Measurements from ENCODE around the gene VPS13D. TPM values are rescaled to one million over a fixed set of nuclear protein-coding genes. Genes with fewer than 3 reads are reported as not detected.

VPS13D gene
- total RNA-seq, 1 experiment from 2014 or later, result 31.6 TPM

DNA sequence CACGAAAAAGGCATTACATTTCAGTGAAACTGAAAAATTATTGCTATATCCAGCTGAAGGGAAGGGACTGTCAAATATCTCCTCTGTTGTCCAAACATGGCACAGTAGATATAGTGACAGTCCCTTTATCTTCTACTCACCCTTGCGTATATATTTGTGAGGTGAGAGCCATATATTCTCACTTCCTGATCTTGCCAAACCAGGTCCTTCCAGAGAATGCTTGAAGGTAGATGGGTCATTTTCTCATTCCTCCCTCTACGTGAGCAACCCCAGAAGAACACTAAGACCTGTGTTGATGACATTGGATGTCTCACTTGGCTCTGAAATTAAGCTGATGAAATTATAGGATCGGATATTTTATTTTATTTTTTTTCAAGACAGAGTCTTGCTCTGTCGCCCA, 237.0 kb downstream of the VPS13D start:
- no peak for TF ChIP-seq RAD21 (IDR thresholded peaks at IDR 0.05; ENCODE audit: low read depth)
- TF ChIP-seq TCF7L2 (IDR thresholded peaks at IDR 0.05; ENCODE audit: borderline replicate concordance, extremely low read depth, insufficient read depth, insufficient read length), result no peak
- no peak for TF ChIP-seq POLR2A (IDR thresholded peaks at IDR 0.05; ENCODE audit: borderline replicate concordance, extremely low read depth, insufficient read depth, insufficient read length)
- no peak for TF ChIP-seq ZFX (IDR thresholded peaks at IDR 0.05)
- TF ChIP-seq CEBPB (IDR thresholded peaks at IDR 0.05; ENCODE audit: low read depth), result no peak
- TF ChIP-seq, protein P1, sequence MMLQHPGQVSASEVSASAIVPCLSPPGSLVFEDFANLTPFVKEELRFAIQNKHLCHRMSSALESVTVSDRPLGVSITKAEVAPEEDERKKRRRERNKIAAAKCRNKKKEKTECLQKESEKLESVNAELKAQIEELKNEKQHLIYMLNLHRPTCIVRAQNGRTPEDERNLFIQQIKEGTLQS (IDR thresholded peaks at IDR 0.05), result no peak
- TF ChIP-seq ELF1 (IDR thresholded peaks at IDR 0.05; ENCODE audit: borderline replicate concordance, low read depth), result no peak
- no peak for TF ChIP-seq EZH2phosphoT487 (IDR thresholded peaks at IDR 0.05; ENCODE audit: borderline replicate concordance)
- TF ChIP-seq SP1 (IDR thresholded peaks at IDR 0.05; ENCODE audit: low read depth), result no peak
- TF ChIP-seq YY1 (IDR thresholded peaks at IDR 0.05; ENCODE audit: extremely low read depth, insufficient replicate concordance, low read depth, low read length), result no peak
- TF ChIP-seq EGR1 (IDR thresholded peaks at IDR 0.05; ENCODE audit: low read depth), result no peak
- TF ChIP-seq, protein P2, sequence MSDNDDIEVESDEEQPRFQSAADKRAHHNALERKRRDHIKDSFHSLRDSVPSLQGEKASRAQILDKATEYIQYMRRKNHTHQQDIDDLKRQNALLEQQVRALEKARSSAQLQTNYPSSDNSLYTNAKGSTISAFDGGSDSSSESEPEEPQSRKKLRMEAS (IDR thresholded peaks at IDR 0.05), result no peak
- no peak for TF ChIP-seq POLR2AphosphoS5 (IDR thresholded peaks at IDR 0.05; ENCODE audit: low read depth, low read length)
- TF ChIP-seq SRF (IDR thresholded peaks at IDR 0.05; ENCODE audit: low read depth), result no peak
- TF ChIP-seq SIN3A (IDR thresholded peaks at IDR 0.05; ENCODE audit: low read depth), result no peak
- TF ChIP-seq, protein P3, sequence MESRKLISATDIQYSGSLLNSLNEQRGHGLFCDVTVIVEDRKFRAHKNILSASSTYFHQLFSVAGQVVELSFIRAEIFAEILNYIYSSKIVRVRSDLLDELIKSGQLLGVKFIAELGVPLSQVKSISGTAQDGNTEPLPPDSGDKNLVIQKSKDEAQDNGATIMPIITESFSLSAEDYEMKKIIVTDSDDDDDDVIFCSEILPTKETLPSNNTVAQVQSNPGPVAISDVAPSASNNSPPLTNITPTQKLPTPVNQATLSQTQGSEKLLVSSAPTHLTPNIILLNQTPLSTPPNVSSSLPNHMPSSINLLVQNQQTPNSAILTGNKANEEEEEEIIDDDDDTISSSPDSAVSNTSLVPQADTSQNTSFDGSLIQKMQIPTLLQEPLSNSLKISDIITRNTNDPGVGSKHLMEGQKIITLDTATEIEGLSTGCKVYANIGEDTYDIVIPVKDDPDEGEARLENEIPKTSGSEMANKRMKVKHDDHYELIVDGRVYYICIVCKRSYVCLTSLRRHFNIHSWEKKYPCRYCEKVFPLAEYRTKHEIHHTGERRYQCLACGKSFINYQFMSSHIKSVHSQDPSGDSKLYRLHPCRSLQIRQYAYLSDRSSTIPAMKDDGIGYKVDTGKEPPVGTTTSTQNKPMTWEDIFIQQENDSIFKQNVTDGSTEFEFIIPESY (IDR thresholded peaks at IDR 0.05; ENCODE audit: extremely low read depth, insufficient replicate concordance, low read length), result no peak
- TF ChIP-seq CBX3 (IDR thresholded peaks at IDR 0.05; ENCODE audit: low read depth), result no peak
- Histone ChIP-seq H3K36me3 (ENCODE audit: control insufficient read depth in 1 of 2, insufficient read depth in 2 of 2, low read length in 2 of 2) (no peaks in the 10 kb centered on the region), H2AFZ (ENCODE audit: low read depth, low read length, poor library complexity, severe bottlenecking) (no peak overlapping the region), H3K27ac (ENCODE audit: low read depth, low read length) (no peak overlapping the region), H3K9me3 (ENCODE audit: control insufficient read depth in 1 of 2, insufficient read depth in 1 of 2, low read depth in 1 of 2, low read length in 2 of 2) (no peaks in the 10 kb centered on the region), H3K79me2 (ENCODE audit: insufficient read depth, low read length) (no peaks in the 10 kb centered on the region), H3K4me3 (replicated peaks in 1 of 2; ENCODE audit: low read depth in 1 of 2, low read length in 2 of 2) (no peak overlapping the region), H3K4me1 (ENCODE audit: control insufficient read depth in 1 of 2, insufficient read depth in 2 of 2, low read length in 2 of 2) (peaks cover 31 to 49% of the 10 kb centered on the region in 2 experiments), H3K4me2 (ENCODE audit: low read length) (no peak overlapping the region), H3K9me2 (ENCODE audit: insufficient read depth) (no peaks in the 10 kb centered on the region), H3K9ac (ENCODE audit: low read length) (no peak overlapping the region), H4K20me1 (ENCODE audit: insufficient read depth) (no peaks in the 10 kb centered on the region), H3K27me3 (ENCODE audit: insufficient read depth, low read length) (no peaks in the 10 kb centered on the region)
- intact Hi-C loops (cut with micrococcal nuclease), result loop anchor here (1.0 kb wide), 1 partner anchor 73 kb away; no protein-coding TSS in a partner anchor
- ChIA-PET CTCF (no interaction called here), RAD21 (ENCODE audit: low non-redundant PET in 1 of 2, low total read pairs in 2 of 2, uncharacterized antibody in 2 of 2, unreplicated experiment in 2 of 2) (no interaction called here), POLR2A (no interaction called here)
- no TSS peak for BruUV-seq (replicated peaks)
- no peak for DNase-seq (ENCODE audit: low read depth, low spot score)
- ATAC-seq, result no peak

Measured in HCT116 (cell line).